Measurements from ENCODE around the gene LPAR4.
"Not testable (repeated sequence)": the region's sequence is repeated elsewhere in the genome, so short reads cannot be mapped to it uniquely, and the experiment has no call there.

GRCh38 chrX:78802526-78802925 lies 55.0 kb downstream of the LPAR4 start:
- TF ChIP-seq POLR2A (IDR thresholded peaks at IDR 0.05; ENCODE audit: low read depth, low read length); POLR2AphosphoS5 (IDR thresholded peaks at IDR 0.05; ENCODE audit: low read depth, low read length); TAF1 (IDR thresholded peaks at IDR 0.05; ENCODE audit: borderline replicate concordance, low read depth, low read length): not testable (repeated sequence)

Data from GM12892 (cell line).